HCT116 (cell line): ENCODE data around the gene SYT3.
"Not testable (repeated sequence)": the region's sequence is repeated elsewhere in the genome, so short reads cannot be mapped to it uniquely, and the experiment has no call there.

Experiments used
- ATF3 ChIP-seq: IDR thresholded peaks from 2 replicates; pipeline ENCODE4 v1.6.1; 2012
- CTCF ChIP-seq, 3 experiments: fragments of 200-600 bp in 1 of 3; sonication (generic) in 1 of 3; IDR thresholded peaks in 2 of 3; conservative IDR thresholded peaks in 1 of 3; 2 replicates each; pipeline ENCODE4 v1.5.1; 2012 to 2017; ENCODE audit warnings: low read depth in 2 of 3, low read length in 2 of 3, antibody characterized with exemption in 1 of 3, borderline replicate concordance in 1 of 3, control low read depth in 1 of 3, mild to moderate bottlenecking in 1 of 3, mixed read lengths in 1 of 3, mixed run types in 1 of 3, moderate library complexity in 1 of 3; ENCODE audit not compliant: insufficient read depth in 1 of 3
- EGR1 ChIP-seq: IDR thresholded peaks from 2 replicates; pipeline ENCODE4 v1.6.1; 2012; ENCODE audit warnings: low read depth
- ELF1 ChIP-seq: IDR thresholded peaks from 2 replicates; pipeline ENCODE4 v1.6.1; 2012; ENCODE audit warnings: low read depth, borderline replicate concordance
- EZH2 ChIP-seq: fragments of 200-600 bp; sonication (generic); IDR thresholded peaks from 2 replicates; pipeline ENCODE4 v1.6.1; 2017; ENCODE audit warnings: antibody characterized with exemption, mixed run types
- JUND ChIP-seq: IDR thresholded peaks from 2 replicates; pipeline ENCODE4 v1.6.1; 2012
- SIN3A ChIP-seq: IDR thresholded peaks from 2 replicates; pipeline ENCODE4 v1.6.1; 2012; ENCODE audit warnings: low read depth
- YY1 ChIP-seq: IDR thresholded peaks from 2 replicates; pipeline ENCODE4 v1.6.1; 2011; ENCODE audit warnings: low read length, low read depth, moderate library complexity, mild to moderate bottlenecking; ENCODE audit not compliant: insufficient replicate concordance; ENCODE audit errors: extremely low read depth

GRCh38 chr19:50576769-50577168 lies 62.9 kb downstream of the SYT3 start:
- TF ChIP-seq ELF1; ATF3; CTCF (IDR thresholded peaks at IDR 0.05 in 2 of 3, conservative IDR thresholded peaks at IDR 0.05 in 1 of 3; ENCODE audit: borderline replicate concordance in 1 of 3, insufficient read depth in 1 of 3, low read depth in 2 of 3, low read length in 2 of 3); SIN3A; EGR1; EZH2; JUND; YY1: not testable (repeated sequence)
